Measurements from ENCODE around the gene ACVR1C. TPM values are rescaled to one million over a fixed set of nuclear protein-coding genes. Genes with fewer than 3 reads are reported as not detected.
A peak's percentile ranks its signal among the peaks of the same experiment; 100 is the strongest.

ACVR1C gene
- polyA plus RNA-seq (2011; rRNA removed) (0.04 and 0.14 TPM in 2 replicates), polyA minus RNA-seq (2011; rRNA and poly(A)+ RNA removed) (0.17 TPM in 1 of 2 replicates, not detected in the other)

GRCh38 chr2:157628477-157629415 lies at the start of gene ACVR1C:
ACVR1C (minus strand) TSS chr2:157628864; CDS start chr2:157628644, 220 bp downstream.
- POLR2A ChIA-PET, result interaction anchor here (0.7 kb wide), 1 partner anchor 366 kb away, joined by 4 read pairs; no protein-coding TSS in a partner anchor
- Histone ChIP-seq H3K9me3 (ENCODE audit: control insufficient read depth, insufficient read depth, low read length) (no peaks in the 10 kb centered on the region; the same call in 1 of the 2 replicates), H3K4me3 (ENCODE audit: low read depth, low read length) (peak within 1 kb of the TSS; percentile 57), H3K27ac (ENCODE audit: low read depth, low read length) (no peak within 1 kb of the TSS), H3K27me3 (ENCODE audit: control insufficient read depth, insufficient read depth, low read length) (peaks cover 17% of the 10 kb centered on the region)
- CTCF ChIA-PET, result interaction anchor here (0.6 to 2.4 kb wide), 23 partner anchors 10 to 396 kb away, joined by 3 to 18 read pairs (median 3); no protein-coding TSS in a partner anchor
- peak; percentile 52 for TF ChIP-seq CTCF (IDR thresholded peaks at IDR 0.05; ENCODE audit: low read depth, low read length)
- no peak for DNase-seq (ENCODE audit: low read depth, low spot score)

- no peaks in the 10 kb centered on the region for H3K27me3 ChIP-seq (ENCODE audit: control insufficient read depth, insufficient read depth, low read length)
- ChIA-PET POLR2A (no interaction called here), CTCF (no interaction called here)
- no peak overlapping the region for H3K27ac ChIP-seq (ENCODE audit: low read depth, low read length)
- no peak for DNase-seq (ENCODE audit: low read depth, low spot score)
- no peaks in the 10 kb centered on the region for H3K9me3 ChIP-seq (ENCODE audit: control insufficient read depth, insufficient read depth, low read length)
- H3K4me3 ChIP-seq (ENCODE audit: low read depth, low read length), result no peak overlapping the region
- TF ChIP-seq CTCF (IDR thresholded peaks at IDR 0.05; ENCODE audit: low read depth, low read length), result no peak
Observed at GRCh38 chr2:157677941-157678340, 49.3 kb upstream of the ACVR1C start.

- POLR2A ChIA-PET, result no interaction called here
- CTCF ChIA-PET, result interaction anchor here (0.6 kb wide), 1 partner anchor 1305 kb away, joined by 3 read pairs; no protein-coding TSS in a partner anchor
- H3K27me3 ChIP-seq (ENCODE audit: control insufficient read depth, insufficient read depth, low read length), result no peaks in the 10 kb centered on the region
- TF ChIP-seq CTCF (IDR thresholded peaks at IDR 0.05; ENCODE audit: low read depth, low read length), result no peak
- H3K9me3 ChIP-seq (ENCODE audit: control insufficient read depth, insufficient read depth, low read length), result no peaks in the 10 kb centered on the region
- no peak for DNase-seq (ENCODE audit: low read depth, low spot score)
- H3K27ac ChIP-seq (ENCODE audit: low read depth, low read length), result no peak overlapping the region
- no peak overlapping the region for H3K4me3 ChIP-seq (ENCODE audit: low read depth, low read length)
Observed at GRCh38 chr2:157672129-157672528, 43.5 kb upstream of the ACVR1C start.

GRCh38 chr2:157662401-157662800 lies 33.7 kb upstream of the ACVR1C start:
- DNase-seq (ENCODE audit: low read depth, low spot score), result no peak
- Histone ChIP-seq H3K4me3 (ENCODE audit: low read depth, low read length) (no peak overlapping the region), H3K27ac (ENCODE audit: low read depth, low read length) (no peak overlapping the region), H3K27me3 (ENCODE audit: control insufficient read depth, insufficient read depth, low read length) (no peaks in the 10 kb centered on the region), H3K9me3 (ENCODE audit: control insufficient read depth, insufficient read depth, low read length) (no peaks in the 10 kb centered on the region)
- no peak for TF ChIP-seq CTCF (IDR thresholded peaks at IDR 0.05; ENCODE audit: low read depth, low read length)
- ChIA-PET POLR2A (no interaction called here), CTCF (no interaction called here)

GRCh38 chr2:157661776-157662175 lies 33.1 kb upstream of the ACVR1C start:
- no peak overlapping the region for H3K27ac ChIP-seq (ENCODE audit: low read depth, low read length)
- TF ChIP-seq CTCF (IDR thresholded peaks at IDR 0.05; ENCODE audit: low read depth, low read length), result no peak
- H3K4me3 ChIP-seq (ENCODE audit: low read depth, low read length), result no peak overlapping the region
- ChIA-PET POLR2A (no interaction called here), CTCF (no interaction called here)
- no peaks in the 10 kb centered on the region for H3K27me3 ChIP-seq (ENCODE audit: control insufficient read depth, insufficient read depth, low read length)
- no peak for DNase-seq (ENCODE audit: low read depth, low spot score)
- H3K9me3 ChIP-seq (ENCODE audit: control insufficient read depth, insufficient read depth, low read length), result no peaks in the 10 kb centered on the region

Data from AG04450 (cell line).